K562 (cell line): ENCODE results near the gene CAPN5. TPM values are rescaled to one million over a fixed set of nuclear protein-coding genes. Genes with fewer than 3 reads are reported as not detected.

Experiments used
- BCLAF1 ChIP-seq, 2 experiments: fragments of 450-650 bp in 1 of 2; IDR thresholded peaks; 2 replicates each; pipeline ENCODE4 v1.6.1; 2011 to 2017; ENCODE audit warnings: low read depth in 2 of 2, antibody characterized with exemption in 1 of 2, borderline replicate concordance in 1 of 2, low read length in 1 of 2, mild to moderate bottlenecking in 1 of 2, mixed read lengths in 1 of 2; ENCODE audit not compliant: control insufficient read depth in 1 of 2
- CREM ChIP-seq: IDR thresholded peaks from 2 replicates; pipeline ENCODE4 v1.6.1; 2014; ENCODE audit warnings: antibody characterized with exemption, low read depth
- DNMT1 ChIP-seq: fragments of 450-650 bp; IDR thresholded peaks from 2 replicates; pipeline ENCODE4 v1.6.1; 2016; ENCODE audit warnings: antibody characterized with exemption, mild to moderate bottlenecking
- FOXP1 ChIP-seq: sonication (generic); formaldehyde crosslinking; IDR thresholded peaks from 2 replicates; pipeline ENCODE4 v1.8.0; 2022; ENCODE audit warnings: mild to moderate bottlenecking, missing genetic modification reagents
- HDAC8 ChIP-seq: fragments of 450-650 bp; IDR thresholded peaks from 2 replicates; pipeline ENCODE4 v1.6.1; 2016; ENCODE audit warnings: mild to moderate bottlenecking, missing genetic modification characterization, moderate library complexity, missing compliant biosample characterization
- KLF13 ChIP-seq: fragments of 450-650 bp; IDR thresholded peaks from 2 replicates; pipeline ENCODE4 v1.6.1; 2016; ENCODE audit warnings: missing genetic modification characterization, low read depth, mild to moderate bottlenecking, missing compliant biosample characterization, moderate library complexity, borderline replicate concordance
- LARP7 ChIP-seq: fragments of 450-650 bp; IDR thresholded peaks from 2 replicates; pipeline ENCODE4 v1.6.1; 2016
- LEF1 ChIP-seq: fragments of 450-650 bp; IDR thresholded peaks from 2 replicates; pipeline ENCODE4 v1.6.1; 2016; ENCODE audit warnings: mild to moderate bottlenecking
- MCM5 ChIP-seq: fragments of 450-650 bp; IDR thresholded peaks from 2 replicates; pipeline ENCODE4 v1.6.1; 2016; ENCODE audit warnings: low read depth
- NBN ChIP-seq: fragments of 450-650 bp; IDR thresholded peaks from 2 replicates; pipeline ENCODE4 v1.6.1; 2016; ENCODE audit warnings: low read depth, mild to moderate bottlenecking
- NCOR1 ChIP-seq: fragments of 450-650 bp; IDR thresholded peaks from 2 replicates; pipeline ENCODE4 v1.6.1; 2016; ENCODE audit warnings: mild to moderate bottlenecking, moderate library complexity
- NFATC3 ChIP-seq: fragments of 450-650 bp; IDR thresholded peaks from 2 replicates; pipeline ENCODE4 v1.6.1; 2017; ENCODE audit warnings: mild to moderate bottlenecking
- PURB ChIP-seq: sonication (generic); formaldehyde crosslinking; IDR thresholded peaks from 2 replicates; pipeline ENCODE4 v1.9.0; 2021; ENCODE audit warnings: low read depth, mild to moderate bottlenecking, missing genetic modification reagents
- SREBF2 ChIP-seq: sonication (generic); formaldehyde crosslinking; IDR thresholded peaks from 2 replicates; pipeline ENCODE4 v1.4.0; 2020; ENCODE audit warnings: mild to moderate bottlenecking, missing genetic modification reagents
- STAG1 ChIP-seq: sonication (generic); formaldehyde crosslinking; IDR thresholded peaks from 2 replicates; pipeline ENCODE4 v1.5.0; 2020; ENCODE audit warnings: missing genetic modification reagents, borderline replicate concordance
- TCF7 ChIP-seq: sonication (generic); IDR thresholded peaks from 2 replicates; pipeline ENCODE4 v1.6.1; 2016; ENCODE audit warnings: antibody characterized with exemption, borderline replicate concordance
- TOE1 ChIP-seq, 2 experiments: fragments of 450-650 bp in 1 of 2; sonication (generic) in 1 of 2; formaldehyde crosslinking in 1 of 2; IDR thresholded peaks; 2 replicates each; pipeline versions ENCODE4 v1.7.1 to v1.8.0; 2016 to 2022; ENCODE audit warnings: borderline replicate concordance in 2 of 2, mild to moderate bottlenecking in 2 of 2, antibody characterized with exemption in 1 of 2, inconsistent platforms in 1 of 2, low read depth in 1 of 2, missing genetic modification reagents in 1 of 2, moderate library complexity in 1 of 2
- ZBTB17 ChIP-seq: fragments of 450-650 bp; formaldehyde crosslinking; IDR thresholded peaks from 2 replicates; pipeline ENCODE4 v1.4.0; 2020; ENCODE audit warnings: mild to moderate bottlenecking
- ZNF133 ChIP-seq: fragments of 250-450 bp; sonication (Bioruptor Pico); IDR thresholded peaks from 2 replicates; pipeline ENCODE4 v1.4.0; 2020; ENCODE audit warnings: mild to moderate bottlenecking
- ZNF408 ChIP-seq: fragments of 250-450 bp; sonication (Bioruptor Pico); IDR thresholded peaks from 2 replicates; pipeline ENCODE4 v1.4.0; 2020; ENCODE audit warnings: low read depth, mild to moderate bottlenecking, moderate library complexity
- ZNF589 ChIP-seq: fragments of 200-800 bp; sonication (Bioruptor generic); IDR thresholded peaks from 2 replicates; pipeline ENCODE4 v1.6.1; 2016; ENCODE audit warnings: low read depth, missing genetic modification characterization, missing compliant biosample characterization
- ZNF644 ChIP-seq: fragments of 200-800 bp; sonication (Bioruptor generic); IDR thresholded peaks from 2 replicates; pipeline ENCODE4 v1.6.1; 2016; ENCODE audit warnings: low read depth, missing genetic modification characterization, missing compliant biosample characterization
- polyA plus RNA-seq, 8 experiments: library from polyadenylated mRNA; depleted of rRNA in 4 of 8; stranded (reverse) in 5 of 8; unstranded in 3 of 8; fragments of >200 nt; fragmentation: Nextera tagmentation in 2 of 8; fragmentation: Illumina TruSeq in 1 of 8; extraction: Ambion mirVana in 2 of 8; extraction: Trizol in 1 of 8; gene quantifications; 2 replicates each; pipeline versions ENCODE4 v1.2.1 to v1.2.3, GENCODE V29; 2011 to 2014; ENCODE audit warnings: inconsistent platforms in 1 of 8, missing spikeins in 1 of 8
- total RNA-seq, 7 experiments: library from RNA; depleted of rRNA in 6 of 7; stranded (reverse); fragments of >200 nt in 6 of 7; fragmentation: Illumina TruSeq in 2 of 7; extraction: Trizol in 2 of 7; gene quantifications; 2 replicates each; pipeline versions ENCODE4 v1.2.1 to v1.2.3, GENCODE V29; 2011 to 2021; ENCODE audit warnings: low replicate concordance in 1 of 7
- TF ChIP-seq, protein P1 (sequence below): fragments of 450-650 bp; IDR thresholded peaks from 2 replicates; pipeline ENCODE4 v1.6.1; 2017; ENCODE audit warnings: mild to moderate bottlenecking, moderate library complexity
- TF ChIP-seq, protein P2 (sequence below): sonication (generic); formaldehyde crosslinking; IDR thresholded peaks from 2 replicates; pipeline ENCODE4 v1.9.0; 2022; ENCODE audit warnings: mild to moderate bottlenecking, missing genetic modification reagents
- TF ChIP-seq, protein P3 (sequence below): sonication (generic); formaldehyde crosslinking; IDR thresholded peaks from 2 replicates; pipeline ENCODE4 v1.8.0; 2022; ENCODE audit warnings: mild to moderate bottlenecking, missing genetic modification reagents

CAPN5 gene
- total and polyA plus RNA-seq, 9 of the 15 experiments (the other 6 are each of a cell fraction or from before 2014, with no cell fraction given) = 0.04 to 0.44 (median 0.14) TPM; not detected in 2

DNA sequence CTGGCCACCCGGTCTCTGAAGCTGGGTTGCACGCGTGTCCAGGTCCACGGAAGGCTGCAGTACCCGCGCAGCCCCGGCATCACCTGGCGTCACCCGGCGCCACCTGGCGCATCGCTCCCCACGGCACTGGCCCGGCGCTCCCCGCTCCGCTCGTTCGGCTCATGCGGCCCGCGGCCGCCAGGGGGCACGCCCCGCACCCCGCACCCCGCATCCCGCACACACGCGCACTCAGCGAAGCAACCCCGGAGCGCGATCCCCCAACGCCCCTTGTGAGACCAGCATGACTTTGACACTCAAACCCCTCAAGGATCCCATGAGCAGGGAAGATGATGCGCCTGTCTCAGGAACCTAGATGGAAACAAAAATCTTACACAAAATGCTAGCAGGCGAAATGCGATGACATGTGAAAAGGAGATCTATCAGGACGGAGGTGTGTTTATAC is 20.7 kb upstream of the CAPN5 start (continued):
- TF ChIP-seq PURB (CRISPR knock-in tag) = no peak
- TF ChIP-seq FOXP1 (CRISPR knock-in tag) = no peak
- no peak for TF ChIP-seq DNMT1
- no peak for TF ChIP-seq LEF1
- TF ChIP-seq SREBF2 (CRISPR knock-in tag) = no peak
- TF ChIP-seq STAG1 = peak; percentile 64; the same call in 1 of the 2 replicates
- TF ChIP-seq, protein P1, sequence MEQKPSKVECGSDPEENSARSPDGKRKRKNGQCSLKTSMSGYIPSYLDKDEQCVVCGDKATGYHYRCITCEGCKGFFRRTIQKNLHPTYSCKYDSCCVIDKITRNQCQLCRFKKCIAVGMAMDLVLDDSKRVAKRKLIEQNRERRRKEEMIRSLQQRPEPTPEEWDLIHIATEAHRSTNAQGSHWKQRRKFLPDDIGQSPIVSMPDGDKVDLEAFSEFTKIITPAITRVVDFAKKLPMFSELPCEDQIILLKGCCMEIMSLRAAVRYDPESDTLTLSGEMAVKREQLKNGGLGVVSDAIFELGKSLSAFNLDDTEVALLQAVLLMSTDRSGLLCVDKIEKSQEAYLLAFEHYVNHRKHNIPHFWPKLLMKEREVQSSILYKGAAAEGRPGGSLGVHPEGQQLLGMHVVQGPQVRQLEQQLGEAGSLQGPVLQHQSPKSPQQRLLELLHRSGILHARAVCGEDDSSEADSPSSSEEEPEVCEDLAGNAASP = no peak
- no peak for TF ChIP-seq ZNF408 (CRISPR knock-in tag)
- no peak for TF ChIP-seq NFATC3
- no peak for TF ChIP-seq ZBTB17 (CRISPR knock-in tag)
- TF ChIP-seq NBN = no peak
- TF ChIP-seq, protein P2, sequence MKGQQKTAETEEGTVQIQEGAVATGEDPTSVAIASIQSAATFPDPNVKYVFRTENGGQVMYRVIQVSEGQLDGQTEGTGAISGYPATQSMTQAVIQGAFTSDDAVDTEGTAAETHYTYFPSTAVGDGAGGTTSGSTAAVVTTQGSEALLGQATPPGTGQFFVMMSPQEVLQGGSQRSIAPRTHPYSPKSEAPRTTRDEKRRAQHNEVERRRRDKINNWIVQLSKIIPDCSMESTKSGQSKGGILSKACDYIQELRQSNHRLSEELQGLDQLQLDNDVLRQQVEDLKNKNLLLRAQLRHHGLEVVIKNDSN (CRISPR knock-in tag) = no peak
- no peak for TF ChIP-seq TCF7
- no peak for TF ChIP-seq ZNF589
- no peak for TF ChIP-seq MCM5
- TF ChIP-seq, protein P3, sequence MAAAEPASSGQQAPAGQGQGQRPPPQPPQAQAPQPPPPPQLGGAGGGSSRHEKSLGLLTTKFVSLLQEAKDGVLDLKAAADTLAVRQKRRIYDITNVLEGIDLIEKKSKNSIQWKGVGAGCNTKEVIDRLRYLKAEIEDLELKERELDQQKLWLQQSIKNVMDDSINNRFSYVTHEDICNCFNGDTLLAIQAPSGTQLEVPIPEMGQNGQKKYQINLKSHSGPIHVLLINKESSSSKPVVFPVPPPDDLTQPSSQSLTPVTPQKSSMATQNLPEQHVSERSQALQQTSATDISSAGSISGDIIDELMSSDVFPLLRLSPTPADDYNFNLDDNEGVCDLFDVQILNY = no peak
- TF ChIP-seq HDAC8 = no peak
- TF ChIP-seq LARP7 = no peak
- TF ChIP-seq NCOR1 = no peak
- no peak for TF ChIP-seq TOE1 (IDR thresholded peaks at IDR 0.05; ENCODE audit: borderline replicate concordance)
- TF ChIP-seq TOE1 (CRISPR knock-in tag; IDR thresholded peaks at IDR 0.05; ENCODE audit: borderline replicate concordance, low read depth) = no peak
- TF ChIP-seq KLF13 = no peak
- TF ChIP-seq ZNF644 (tag) = no peak
- no peak for TF ChIP-seq ZNF133
- no peak for TF ChIP-seq BCLAF1 (IDR thresholded peaks at IDR 0.05; ENCODE audit: borderline replicate concordance in 1 of 2, control insufficient read depth in 1 of 2, low read depth in 2 of 2, low read length in 1 of 2)
- TF ChIP-seq CREM = peak; percentile 45
